ENCODE results near the gene CDC16. TPM values are rescaled to one million over a fixed set of nuclear protein-coding genes. Genes with fewer than 3 reads are reported as not detected.

Gene CDC16
- total and polyA plus RNA-seq, 2 of the 13 experiments (the other 11 are each of a cell fraction or from before 2014, with no cell fraction given): 24.2 to 60.9 TPM

- no peak for TF ChIP-seq ZFP91 (CRISPR knock-in tag; IDR thresholded peaks at IDR 0.05; ENCODE audit: borderline replicate concordance)
These were observed 9.3 kb downstream of the CDC16 start (continued) for GRCh38 chr13:114243971-114244370.

GRCh38 chr13:114244637-114245036, 9.9 kb downstream of the CDC16 start:
- in situ Hi-C loops (cut with HindIII; ENCODE audit: extremely low pct_ligation_motif_present, low pct_unique_long_range_greater_than_20kb) (no loop called here), intact Hi-C loops (cut with micrococcal nuclease; ENCODE audit: unreplicated experiment) (no loop called here)
- no peaks in the 10 kb centered on the region for H3K27me3 ChIP-seq (ENCODE audit: control insufficient read depth in 1 of 2, insufficient read depth in 2 of 2, low read length in 2 of 2)
- CTCF ChIA-PET (ENCODE audit: low intra/inter-chr PET ratio, low total read pairs): no interaction called here
- no peak overlapping the region for H3K9ac ChIP-seq (ENCODE audit: insufficient read depth, low read depth, low read length)
- DNase-seq (ENCODE audit: low spot score): no peak
- no peaks in the 10 kb centered on the region for H3K9me3 ChIP-seq (ENCODE audit: low read length)
- H3K4me3 ChIP-seq (replicated peaks in 1 of 3; ENCODE audit: insufficient read depth in 1 of 3, low read depth in 2 of 3, low read length in 3 of 3): no peak overlapping the region
- FAIRE-seq: no peak
- no peak overlapping the region for H3K27ac ChIP-seq (ENCODE audit: extremely low read length, insufficient read depth, low read length)
- H3K36me3 ChIP-seq (replicated peaks in 1 of 2; ENCODE audit: control insufficient read depth in 1 of 2, insufficient read depth in 2 of 2, low read length in 2 of 2): peaks cover 22 to 80% of the 10 kb centered on the region in 2 experiments
- no peak overlapping the region for H3K4me2 ChIP-seq (ENCODE audit: low read depth, low read length)
- H3K79me2 ChIP-seq (ENCODE audit: insufficient read depth, low read length): no peaks in the 10 kb centered on the region
- 96% methylated on average over 5 of the region's 5 CpGs for WGBS (ENCODE audit: low lambda C conversion rate)
- TF ChIP-seq ZNF678 (CRISPR knock-in tag; IDR thresholded peaks at IDR 0.05) (no peak), MTF1 (CRISPR knock-in tag; IDR thresholded peaks at IDR 0.05) (no peak), ZNF775 (CRISPR knock-in tag; IDR thresholded peaks at IDR 0.05; ENCODE audit: borderline replicate concordance) (no peak), ZNF30 (CRISPR knock-in tag; IDR thresholded peaks at IDR 0.05) (no peak), CSRNP2 (CRISPR knock-in tag; conservative IDR thresholded peaks at IDR 0.05; ENCODE audit: low read depth) (no peak), ZMYM2 (CRISPR knock-in tag; IDR thresholded peaks at IDR 0.05) (no peak)
- TF ChIP-seq, protein P1, sequence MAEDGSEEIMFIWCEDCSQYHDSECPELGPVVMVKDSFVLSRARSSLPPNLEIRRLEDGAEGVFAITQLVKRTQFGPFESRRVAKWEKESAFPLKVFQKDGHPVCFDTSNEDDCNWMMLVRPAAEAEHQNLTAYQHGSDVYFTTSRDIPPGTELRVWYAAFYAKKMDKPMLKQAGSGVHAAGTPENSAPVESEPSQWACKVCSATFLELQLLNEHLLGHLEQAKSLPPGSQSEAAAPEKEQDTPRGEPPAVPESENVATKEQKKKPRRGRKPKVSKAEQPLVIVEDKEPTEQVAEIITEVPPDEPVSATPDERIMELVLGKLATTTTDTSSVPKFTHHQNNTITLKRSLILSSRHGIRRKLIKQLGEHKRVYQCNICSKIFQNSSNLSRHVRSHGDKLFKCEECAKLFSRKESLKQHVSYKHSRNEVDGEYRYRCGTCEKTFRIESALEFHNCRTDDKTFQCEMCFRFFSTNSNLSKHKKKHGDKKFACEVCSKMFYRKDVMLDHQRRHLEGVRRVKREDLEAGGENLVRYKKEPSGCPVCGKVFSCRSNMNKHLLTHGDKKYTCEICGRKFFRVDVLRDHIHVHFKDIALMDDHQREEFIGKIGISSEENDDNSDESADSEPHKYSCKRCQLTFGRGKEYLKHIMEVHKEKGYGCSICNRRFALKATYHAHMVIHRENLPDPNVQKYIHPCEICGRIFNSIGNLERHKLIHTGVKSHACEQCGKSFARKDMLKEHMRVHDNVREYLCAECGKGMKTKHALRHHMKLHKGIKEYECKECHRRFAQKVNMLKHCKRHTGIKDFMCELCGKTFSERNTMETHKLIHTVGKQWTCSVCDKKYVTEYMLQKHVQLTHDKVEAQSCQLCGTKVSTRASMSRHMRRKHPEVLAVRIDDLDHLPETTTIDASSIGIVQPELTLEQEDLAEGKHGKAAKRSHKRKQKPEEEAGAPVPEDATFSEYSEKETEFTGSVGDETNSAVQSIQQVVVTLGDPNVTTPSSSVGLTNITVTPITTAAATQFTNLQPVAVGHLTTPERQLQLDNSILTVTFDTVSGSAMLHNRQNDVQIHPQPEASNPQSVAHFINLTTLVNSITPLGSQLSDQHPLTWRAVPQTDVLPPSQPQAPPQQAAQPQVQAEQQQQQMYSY (CRISPR knock-in tag; IDR thresholded peaks at IDR 0.05): no peak
- TF ChIP-seq, protein P2, sequence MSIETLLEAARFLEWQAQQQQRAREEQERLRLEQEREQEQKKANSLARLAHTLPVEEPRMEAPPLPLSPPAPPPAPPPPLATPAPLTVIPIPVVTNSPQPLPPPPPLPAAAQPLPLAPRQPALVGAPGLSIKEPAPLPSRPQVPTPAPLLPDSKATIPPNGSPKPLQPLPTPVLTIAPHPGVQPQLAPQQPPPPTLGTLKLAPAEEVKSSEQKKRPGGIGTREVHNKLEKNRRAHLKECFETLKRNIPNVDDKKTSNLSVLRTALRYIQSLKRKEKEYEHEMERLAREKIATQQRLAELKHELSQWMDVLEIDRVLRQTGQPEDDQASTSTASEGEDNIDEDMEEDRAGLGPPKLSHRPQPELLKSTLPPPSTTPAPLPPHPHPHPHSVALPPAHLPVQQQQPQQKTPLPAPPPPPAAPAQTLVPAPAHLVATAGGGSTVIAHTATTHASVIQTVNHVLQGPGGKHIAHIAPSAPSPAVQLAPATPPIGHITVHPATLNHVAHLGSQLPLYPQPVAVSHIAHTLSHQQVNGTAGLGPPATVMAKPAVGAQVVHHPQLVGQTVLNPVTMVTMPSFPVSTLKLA (IDR thresholded peaks at IDR 0.05): no peak
- POLR2A ChIA-PET: no interaction called here
- no peaks in the 10 kb centered on the region for H4K20me1 ChIP-seq (ENCODE audit: insufficient read depth, low read length)
- no peak overlapping the region for H2AFZ ChIP-seq (ENCODE audit: low read length)
- BruUV-seq (replicated peaks): no TSS peak
- no peaks in the 10 kb centered on the region for H3K4me1 ChIP-seq (ENCODE audit: insufficient read depth, low read length)
- ATAC-seq: no peak
